Middle frontal gyrus (tissue), 1 donor: ENCODE data around the gene TWIST2.

Experiments
- DNase-seq: peaks from one replicate; pipeline ENCODE4 v3.0.0-alpha.2; 2015; ENCODE audit warnings: low spot score; ENCODE audit errors: extremely low spot score

TWIST2 gene

DNA sequence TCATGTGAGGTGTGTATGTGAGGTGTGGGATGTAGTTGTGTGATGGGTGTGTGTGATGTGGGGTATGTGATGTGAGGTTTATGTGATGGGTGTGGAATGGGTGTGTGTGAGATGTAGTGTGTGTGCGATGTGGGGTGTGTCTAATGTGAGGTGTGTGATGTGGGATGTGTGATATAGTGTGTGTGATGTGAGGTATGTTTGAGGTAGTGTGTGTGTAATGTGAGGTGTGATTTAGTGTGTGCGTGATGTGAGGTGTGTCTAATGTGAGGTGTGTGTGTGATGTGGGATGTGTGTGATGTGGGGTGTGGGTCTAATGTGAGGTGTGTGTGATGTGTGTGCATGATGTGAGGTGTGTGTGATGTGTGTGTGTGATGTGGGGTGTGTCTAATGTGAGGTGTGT is 55.3 kb downstream of the TWIST2 start:
- no peak for DNase-seq

GRCh38 chr2:238904177-238904576 is 56.3 kb downstream of the TWIST2 start:
- no peak for DNase-seq

- DNase-seq = no peak
These were observed 56.8 kb downstream of the TWIST2 start for GRCh38 chr2:238904716-238905115.

DNA sequence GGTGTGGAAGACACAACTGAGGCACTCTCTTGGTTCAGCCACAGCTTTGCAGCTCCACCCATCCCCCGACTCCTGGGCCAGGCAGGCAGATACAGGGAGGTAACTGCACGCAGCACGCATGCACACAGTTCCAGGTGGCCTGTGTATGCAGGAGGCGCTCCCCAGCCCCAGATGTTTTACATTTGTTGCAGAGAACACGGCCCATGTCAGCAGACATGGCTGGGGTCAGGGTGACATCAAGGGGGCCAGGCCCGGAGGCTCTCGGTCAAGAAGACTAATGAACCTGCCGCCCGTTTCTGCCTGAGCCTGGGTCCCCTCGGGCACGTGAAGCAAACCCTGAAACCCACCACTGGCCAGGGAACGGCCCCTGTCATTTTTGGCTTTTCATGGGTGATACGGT is 57.3 kb downstream of the TWIST2 start:
- no peak for DNase-seq

- DNase-seq = no peak
These were observed 57.8 kb downstream of the TWIST2 start for GRCh38 chr2:238905644-238906043.

DNA sequence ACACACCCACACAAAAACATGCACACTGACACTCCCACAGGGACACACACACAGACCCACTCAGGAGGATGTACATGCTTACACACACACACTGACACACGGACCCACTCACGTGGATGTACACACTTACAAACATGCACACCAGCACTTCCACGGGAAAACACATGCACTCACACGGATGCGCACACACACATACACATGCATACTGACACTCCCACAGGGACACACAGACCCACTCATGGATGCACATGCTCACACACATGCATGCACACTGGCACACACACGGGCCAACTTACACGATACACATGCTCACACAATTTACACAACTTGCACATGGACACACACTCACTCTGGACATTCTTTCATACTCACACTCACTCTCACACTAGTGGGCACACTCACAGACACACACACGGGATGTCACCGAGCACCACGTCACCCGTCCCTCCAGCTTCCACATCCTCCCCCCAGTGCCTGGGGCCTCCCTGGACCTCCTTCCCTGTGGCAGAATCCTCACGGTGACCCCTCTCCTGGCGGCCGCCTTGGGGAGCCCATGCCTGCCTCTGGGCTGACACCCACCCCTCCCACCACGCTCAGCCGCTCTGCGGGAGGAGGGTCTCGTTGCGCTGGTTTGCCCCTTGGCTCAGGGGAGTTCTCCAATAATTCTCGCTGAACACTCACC is 58.5 kb downstream of the TWIST2 start:
- no peak for DNase-seq

GRCh38 chr2:238906936-238907716 is 59.2 kb downstream of the TWIST2 start:
- DNase-seq = no peak

- no peak for DNase-seq
These were observed 59.9 kb downstream of the TWIST2 start for GRCh38 chr2:238907717-238908173.

DNA sequence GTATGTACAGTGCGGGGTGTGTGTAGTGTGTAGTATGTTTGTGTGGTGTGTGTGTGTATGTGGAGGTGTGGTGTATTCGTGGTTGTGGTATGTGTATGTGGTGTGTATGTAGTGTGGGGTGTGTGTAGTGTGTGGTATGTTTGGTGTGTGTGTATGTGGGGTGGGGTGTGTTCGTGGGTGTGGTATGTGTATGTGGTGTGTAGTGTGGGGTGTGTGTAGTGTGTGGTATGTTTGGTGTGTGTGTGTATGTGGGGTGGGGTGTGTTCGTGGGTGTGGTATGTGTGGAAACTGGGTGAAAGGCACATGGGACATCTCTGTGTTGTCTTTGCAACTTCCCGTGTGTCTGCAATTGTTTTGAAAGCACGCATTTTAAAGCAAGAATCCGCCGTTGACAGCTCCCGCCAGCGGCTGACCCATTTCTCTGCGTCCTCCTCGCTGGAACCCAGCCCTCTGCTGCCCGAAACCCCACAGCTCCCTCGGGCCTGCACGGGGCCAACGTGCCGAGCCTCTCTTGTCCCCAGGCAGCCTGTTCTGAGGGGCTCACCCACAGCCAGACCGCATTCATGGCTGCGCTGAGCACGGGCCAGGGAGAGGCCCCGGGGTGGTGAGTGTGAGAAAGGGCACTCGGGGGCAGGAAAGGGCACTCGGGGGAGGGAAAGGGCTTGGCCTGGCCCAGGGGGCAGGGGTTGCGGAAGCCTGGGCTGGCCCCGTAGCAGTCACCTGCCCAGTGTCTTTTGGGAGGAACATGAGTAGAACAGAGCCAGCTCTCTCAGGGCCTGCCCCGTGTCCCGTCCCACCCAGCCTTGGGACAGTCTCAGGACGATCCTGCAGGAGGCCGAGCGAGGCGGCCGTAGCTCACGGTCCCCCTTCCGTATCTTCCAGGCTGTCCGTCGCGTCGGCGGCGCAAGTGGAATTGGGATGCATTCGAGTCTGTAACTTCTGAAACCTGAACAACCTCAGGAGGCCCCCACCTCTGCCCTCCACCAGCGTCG is 61.4 kb downstream of the TWIST2 start:
- no peak for DNase-seq

DNA sequence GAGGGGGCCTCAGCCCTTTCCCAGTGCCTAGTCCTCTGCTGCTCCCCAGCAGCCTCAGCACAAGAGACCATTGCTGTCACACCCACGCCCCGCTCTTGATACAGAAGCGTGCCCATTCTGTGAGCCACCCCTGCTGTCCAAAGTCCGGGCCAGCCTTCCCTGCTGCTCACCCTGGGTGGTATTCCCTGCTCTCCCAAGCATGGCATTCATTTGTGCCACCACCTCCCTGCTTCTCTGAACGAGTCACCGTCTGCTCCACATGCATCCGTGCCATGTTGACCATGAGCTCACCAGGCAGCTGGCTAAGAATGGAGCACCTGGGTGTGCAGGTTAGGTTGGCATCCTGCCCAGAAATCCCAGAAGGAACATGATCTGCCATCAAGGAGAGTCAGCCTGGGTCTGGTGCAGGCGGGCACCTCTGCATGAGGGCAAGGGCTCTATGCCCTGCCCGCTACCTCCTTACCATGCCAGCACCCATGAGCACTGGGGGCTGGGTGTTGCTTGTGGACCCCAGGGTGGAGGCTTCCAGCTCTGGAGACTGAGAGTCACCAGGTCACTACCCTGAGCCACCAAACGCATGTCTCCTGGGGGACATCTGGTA is 63.0 kb downstream of the TWIST2 start:
- no peak for DNase-seq

GRCh38 chr2:238911376-238912227 is 63.7 kb downstream of the TWIST2 start:
- no peak for DNase-seq

DNA sequence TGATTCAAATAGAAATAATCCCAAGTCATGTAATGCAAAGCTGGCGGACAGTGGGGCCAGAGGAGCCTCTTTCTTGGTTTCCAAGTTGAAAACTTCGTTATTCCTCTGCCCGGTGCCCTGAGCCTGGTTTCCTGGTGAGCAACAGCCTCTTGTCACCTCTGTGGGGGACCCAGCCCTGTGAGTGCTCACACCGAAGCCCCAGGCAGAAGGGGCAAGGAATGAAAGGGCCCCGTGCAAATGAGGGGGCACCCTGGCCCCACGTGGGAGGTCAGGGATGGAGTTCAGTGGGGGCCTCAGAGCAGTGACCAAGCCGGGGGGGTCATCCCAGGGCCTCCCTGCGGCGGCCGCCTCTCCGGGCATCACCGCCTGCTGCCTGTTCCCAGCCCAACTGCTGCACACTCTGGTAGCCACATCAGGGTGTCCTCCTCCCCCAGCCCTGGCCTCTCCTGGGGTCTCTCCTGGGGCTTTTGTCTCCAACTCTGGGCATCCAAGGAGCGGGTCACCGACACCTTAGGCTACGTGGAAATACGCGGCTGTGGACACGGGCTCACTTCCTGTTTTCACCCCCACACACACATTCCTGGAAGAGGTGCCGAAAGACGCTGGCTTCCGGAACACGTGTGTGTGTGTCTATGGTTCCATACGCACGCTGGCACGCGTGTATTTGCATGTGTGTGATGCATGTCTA is 64.5 kb downstream of the TWIST2 start:
- DNase-seq = no peak

GRCh38 chr2:238912916-238913875 is 65.3 kb downstream of the TWIST2 start:
- no peak for DNase-seq

- DNase-seq = no peak
These were observed 66.2 kb downstream of the TWIST2 start for GRCh38 chr2:238913931-238914647.

DNA sequence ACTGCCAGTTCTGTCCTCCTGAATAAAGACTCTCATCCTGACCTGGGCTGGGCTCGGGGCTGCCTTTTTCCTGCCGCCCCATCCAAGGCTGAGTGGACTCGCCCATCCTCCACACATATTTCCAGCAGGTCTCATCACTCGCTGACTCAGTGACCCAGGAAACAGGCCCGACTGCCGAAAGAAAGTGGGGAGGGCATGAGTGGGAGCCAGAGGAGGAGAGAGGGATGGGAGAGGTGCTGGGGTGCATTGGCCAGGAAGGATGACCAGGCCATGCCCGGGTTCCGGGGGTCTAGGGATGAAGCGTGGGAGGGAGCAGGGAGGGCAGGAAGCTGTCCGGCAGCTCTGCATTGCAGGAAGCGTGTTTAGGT is 66.7 kb downstream of the TWIST2 start:
- no peak for DNase-seq

GRCh38 chr2:238915196-238915595 is 67.3 kb downstream of the TWIST2 start:
- DNase-seq = no peak

- no peak for DNase-seq
These were observed 67.7 kb downstream of the TWIST2 start for GRCh38 chr2:238915596-238915995.
